ENCODE results near the gene CHKA. TPM values are rescaled to one million over a fixed set of nuclear protein-coding genes. Genes with fewer than 3 reads are reported as not detected.

CHKA gene
- total and polyA plus RNA-seq, 2 of the 8 experiments (the other 6 are each of a cell fraction or from before 2014, with no cell fraction given): 61.2 to 86.6 TPM

GRCh38 chr11:68044898-68045351 lies 76.3 kb downstream of the CHKA start:
- no peak overlapping the region for H4K91ac ChIP-seq (replicated peaks; ENCODE audit: insufficient read length, low read length)
- no peak overlapping the region for H3K18ac ChIP-seq (ENCODE audit: extremely low read depth, low read length)
- FAIRE-seq (no peak), DNase-seq (ENCODE audit: low read depth in 1 of 2, low spot score in 2 of 2) (no peak)
- H3K14ac ChIP-seq (ENCODE audit: insufficient read length): no peak overlapping the region
- H3K27me3 ChIP-seq (replicated peaks in 1 of 4; ENCODE audit: control insufficient read depth in 3 of 4, extremely low read depth in 1 of 4, insufficient read depth in 3 of 4, low read length in 3 of 4): no peaks in the 10 kb centered on the region
- H4K8ac ChIP-seq (ENCODE audit: extremely low read depth, insufficient read depth, low read length): peak overlapping the region; percentile 57; the same call in 1 of the 2 replicates
- no peaks in the 10 kb centered on the region; the same call in 1 of the 2 replicates for H3K23me2 ChIP-seq (ENCODE audit: low read depth, low read length)
- 95% methylated on average over 17 of the region's 18 CpGs; no CpG with 5 or more reads in 1 of the 2 experiments for WGBS, 2 experiments (ENCODE audit: extremely low coverage in 1 of 2, insufficient coverage in 1 of 2, insufficient read length in 1 of 2, insufficient replicate concordance in 2 of 2, low coverage in 1 of 2, low lambda C conversion rate in 2 of 2, missing lambda C conversion rate in 1 of 2)
- H3K36me3 ChIP-seq (ENCODE audit: control insufficient read depth in 2 of 4, insufficient read depth in 4 of 4, low read length in 3 of 4): no peaks in the 10 kb centered on the region; a peak in 1 of 8 replicates
- H3K79me1 ChIP-seq (ENCODE audit: low read depth, low read length): no peaks in the 10 kb centered on the region
- H2BK15ac ChIP-seq (ENCODE audit: low read length): no peak overlapping the region
- no peak overlapping the region for H3K9ac ChIP-seq (replicated peaks in 1 of 4; ENCODE audit: extremely low read depth in 1 of 4, low read depth in 3 of 4, low read length in 3 of 4)
- H3K4ac ChIP-seq (replicated peaks; ENCODE audit: insufficient read length, low read depth, low read length): no peak overlapping the region
- no peak overlapping the region for H2BK20ac ChIP-seq (ENCODE audit: low read length)
- peaks cover 2 to 10% (median 7%) of the 10 kb centered on the region in 4 experiments for H3K4me1 ChIP-seq (replicated peaks in 1 of 4; ENCODE audit: control insufficient read depth in 3 of 4, insufficient read depth in 4 of 4, low read length in 3 of 4)
- H3K23ac ChIP-seq (ENCODE audit: insufficient read length): no peak overlapping the region
- H4K20me1 ChIP-seq (replicated peaks in 1 of 2; ENCODE audit: control insufficient read depth in 1 of 2, insufficient read depth in 2 of 2, low read length in 2 of 2): peaks cover 0 to 6% of the 10 kb centered on the region in 2 experiments
- H2AK5ac ChIP-seq (ENCODE audit: low read depth, low read length): no peak overlapping the region
- no peak overlapping the region for H3K4me2 ChIP-seq (ENCODE audit: insufficient read depth in 1 of 2, low read depth in 2 of 2, low read length in 2 of 2)
- H3K9me3 ChIP-seq (ENCODE audit: insufficient read depth in 2 of 2, low read depth in 1 of 2, low read length in 1 of 2): no peaks in the 10 kb centered on the region
- no peaks in the 10 kb centered on the region for H3K79me2 ChIP-seq (ENCODE audit: control insufficient read depth in 1 of 2, insufficient read depth in 2 of 2, low read length in 2 of 2)
- ChIA-PET POLR2A (ENCODE audit: partially characterized antibody) (interaction anchor here (0.8 kb wide), 1 partner anchor 11 kb away, joined by 3 read pairs; no protein-coding TSS in a partner anchor), CTCF (ENCODE audit: partially characterized antibody) (interaction anchor here (0.6 to 1.3 kb wide), 2 partner anchors 12 to 164 kb away, joined by 3 to 5 read pairs; no protein-coding TSS in a partner anchor)
- no peak overlapping the region for H2AFZ ChIP-seq (ENCODE audit: low read length)
- H4K5ac ChIP-seq (ENCODE audit: insufficient read length, low read depth, low read length): no peak overlapping the region
- no peak overlapping the region for H2BK12ac ChIP-seq (ENCODE audit: low read depth, low read length)
- no peak overlapping the region for H2BK5ac ChIP-seq (ENCODE audit: low read depth, low read length)
- H2BK120ac ChIP-seq (replicated peaks; ENCODE audit: low read depth, low read length): no peak overlapping the region
- H3K27ac ChIP-seq (ENCODE audit: low read depth, low read length): no peak overlapping the region
- H3K56ac ChIP-seq (replicated peaks; ENCODE audit: insufficient read length, low read depth, low read length): no peak overlapping the region
- H3K4me3 ChIP-seq (ENCODE audit: extremely low read depth in 1 of 4, insufficient read depth in 2 of 4, low read depth in 3 of 4, low read length in 4 of 4): no peak overlapping the region
- no peak for TF ChIP-seq EZH2 (IDR thresholded peaks at IDR 0.05; ENCODE audit: low read depth, low read length, severe bottlenecking)
- TF ChIP-seq KDM5A (IDR thresholded peaks at IDR 0.05; ENCODE audit: low read length): no peak

Data from H1 (cell line).